IPS-11a (cell line): Measurements from ENCODE around the gene ZDHHC18.
A peak's percentile ranks its signal among the peaks of the same experiment; 100 is the strongest.

Experiments
- H3K4me3 ChIP-seq: one replicate; pipeline ENCODE4 v1.5.1; 2013; ENCODE audit warnings: low read depth, low read length, control low read depth

The ZDHHC18 gene, protein sequence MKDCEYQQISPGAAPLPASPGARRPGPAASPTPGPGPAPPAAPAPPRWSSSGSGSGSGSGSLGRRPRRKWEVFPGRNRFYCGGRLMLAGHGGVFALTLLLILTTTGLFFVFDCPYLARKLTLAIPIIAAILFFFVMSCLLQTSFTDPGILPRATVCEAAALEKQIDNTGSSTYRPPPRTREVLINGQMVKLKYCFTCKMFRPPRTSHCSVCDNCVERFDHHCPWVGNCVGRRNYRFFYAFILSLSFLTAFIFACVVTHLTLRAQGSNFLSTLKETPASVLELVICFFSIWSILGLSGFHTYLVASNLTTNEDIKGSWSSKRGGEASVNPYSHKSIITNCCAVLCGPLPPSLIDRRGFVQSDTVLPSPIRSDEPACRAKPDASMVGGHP

DNA sequence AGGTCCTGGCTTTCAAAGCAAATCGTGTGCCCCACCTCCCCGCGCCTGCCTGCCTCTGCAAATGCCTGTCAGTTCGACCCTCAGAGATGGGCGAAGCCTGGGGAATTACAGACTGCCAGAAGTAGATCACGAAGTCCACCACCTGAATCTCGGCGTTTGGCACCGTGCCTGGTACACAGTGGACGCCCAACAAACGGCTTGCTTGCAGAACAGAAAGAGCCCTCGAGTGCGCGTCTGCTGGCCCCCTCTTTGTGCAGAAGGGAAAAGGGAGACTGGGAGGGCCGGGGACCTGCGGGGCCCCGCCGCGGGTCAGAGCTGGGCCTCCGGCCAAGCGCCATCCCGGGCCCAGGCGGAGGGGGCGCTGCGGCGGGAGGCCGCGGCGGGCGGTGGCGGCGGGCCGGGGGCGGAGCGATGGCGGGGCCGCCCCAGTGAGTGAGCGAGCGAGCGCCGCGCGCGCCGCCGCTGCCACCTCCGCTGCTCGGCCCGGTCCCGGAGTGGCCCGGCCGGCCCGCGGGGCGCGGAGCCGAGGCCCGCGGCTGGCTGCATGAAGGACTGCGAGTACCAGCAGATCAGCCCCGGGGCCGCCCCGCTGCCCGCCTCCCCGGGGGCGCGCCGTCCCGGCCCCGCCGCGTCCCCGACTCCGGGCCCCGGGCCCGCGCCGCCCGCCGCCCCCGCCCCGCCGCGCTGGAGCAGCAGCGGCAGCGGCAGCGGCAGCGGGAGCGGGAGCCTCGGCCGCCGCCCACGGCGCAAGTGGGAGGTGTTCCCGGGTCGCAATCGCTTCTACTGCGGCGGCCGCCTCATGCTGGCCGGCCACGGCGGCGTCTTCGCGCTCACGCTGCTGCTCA is at the start of gene ZDHHC18:
ZDHHC18 (plus strand) TSS at position 428 of the 845 bp plus-strand sequence; CDS start at position 545, 117 bp downstream.
- peak within 1 kb of the TSS; percentile 63 for H3K4me3 ChIP-seq

DNA sequence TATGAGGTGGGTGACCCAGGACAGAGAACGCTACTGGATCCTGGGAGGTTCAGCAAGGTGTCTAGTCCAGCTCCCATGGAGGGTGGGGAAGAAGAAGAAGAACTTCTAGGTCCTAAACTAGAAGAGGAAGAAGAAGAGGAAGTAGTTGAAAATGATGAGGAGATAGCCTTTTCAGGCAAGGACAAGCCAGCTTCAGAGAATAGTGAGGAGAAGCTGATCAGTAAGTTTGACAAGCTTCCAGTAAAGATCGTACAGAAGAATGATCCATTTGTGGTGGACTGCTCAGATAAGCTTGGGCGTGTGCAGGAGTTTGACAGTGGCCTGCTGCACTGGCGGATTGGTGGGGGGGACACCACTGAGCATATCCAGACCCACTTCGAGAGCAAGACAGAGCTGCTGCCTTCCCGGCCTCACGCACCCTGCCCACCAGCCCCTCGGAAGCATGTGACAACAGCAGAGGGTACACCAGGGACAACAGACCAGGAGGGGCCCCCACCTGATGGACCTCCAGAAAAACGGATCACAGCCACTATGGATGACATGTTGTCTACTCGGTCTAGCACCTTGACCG is 47.3 kb upstream of the ZDHHC18 start:
- no peak overlapping the region for H3K4me3 ChIP-seq

DNA sequence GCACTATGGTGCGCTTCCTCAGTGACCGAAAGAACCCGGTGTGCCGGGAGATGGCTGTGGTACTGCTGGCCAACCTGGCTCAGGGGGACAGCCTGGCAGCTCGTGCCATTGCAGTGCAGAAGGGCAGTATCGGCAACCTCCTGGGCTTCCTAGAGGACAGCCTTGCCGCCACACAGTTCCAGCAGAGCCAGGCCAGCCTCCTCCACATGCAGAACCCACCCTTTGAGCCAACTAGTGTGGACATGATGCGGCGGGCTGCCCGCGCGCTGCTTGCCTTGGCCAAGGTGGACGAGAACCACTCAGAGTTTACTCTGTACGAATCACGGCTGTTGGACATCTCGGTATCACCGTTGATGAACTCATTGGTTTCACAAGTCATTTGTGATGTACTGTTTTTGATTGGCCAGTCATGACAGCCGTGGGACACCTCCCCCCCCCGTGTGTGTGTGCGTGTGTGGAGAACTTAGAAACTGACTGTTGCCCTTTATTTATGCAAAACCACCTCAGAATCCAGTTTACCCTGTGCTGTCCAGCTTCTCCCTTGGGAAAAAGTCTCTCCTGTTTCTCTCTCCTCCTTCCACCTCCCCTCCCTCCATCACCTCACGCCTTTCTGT is 46.0 kb upstream of the ZDHHC18 start:
- H3K4me3 ChIP-seq, result no peak overlapping the region

DNA sequence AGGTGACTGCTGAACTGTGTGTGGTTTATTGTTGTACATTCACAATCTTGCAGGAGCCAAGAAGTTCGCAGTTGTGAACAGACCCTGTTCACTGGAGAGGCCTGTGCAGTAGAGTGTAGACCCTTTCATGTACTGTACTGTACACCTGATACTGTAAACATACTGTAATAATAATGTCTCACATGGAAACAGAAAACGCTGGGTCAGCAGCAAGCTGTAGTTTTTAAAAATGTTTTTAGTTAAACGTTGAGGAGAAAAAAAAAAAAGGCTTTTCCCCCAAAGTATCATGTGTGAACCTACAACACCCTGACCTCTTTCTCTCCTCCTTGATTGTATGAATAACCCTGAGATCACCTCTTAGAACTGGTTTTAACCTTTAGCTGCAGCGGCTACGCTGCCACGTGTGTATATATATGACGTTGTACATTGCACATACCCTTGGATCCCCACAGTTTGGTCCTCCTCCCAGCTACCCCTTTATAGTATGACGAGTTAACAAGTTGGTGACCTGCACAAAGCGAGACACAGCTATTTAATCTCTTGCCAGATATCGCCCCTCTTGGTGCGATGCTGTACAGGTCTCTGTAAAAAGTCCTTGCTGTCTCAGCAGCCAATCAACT is 45.2 kb upstream of the ZDHHC18 start:
- H3K4me3 ChIP-seq, result no peak overlapping the region

DNA sequence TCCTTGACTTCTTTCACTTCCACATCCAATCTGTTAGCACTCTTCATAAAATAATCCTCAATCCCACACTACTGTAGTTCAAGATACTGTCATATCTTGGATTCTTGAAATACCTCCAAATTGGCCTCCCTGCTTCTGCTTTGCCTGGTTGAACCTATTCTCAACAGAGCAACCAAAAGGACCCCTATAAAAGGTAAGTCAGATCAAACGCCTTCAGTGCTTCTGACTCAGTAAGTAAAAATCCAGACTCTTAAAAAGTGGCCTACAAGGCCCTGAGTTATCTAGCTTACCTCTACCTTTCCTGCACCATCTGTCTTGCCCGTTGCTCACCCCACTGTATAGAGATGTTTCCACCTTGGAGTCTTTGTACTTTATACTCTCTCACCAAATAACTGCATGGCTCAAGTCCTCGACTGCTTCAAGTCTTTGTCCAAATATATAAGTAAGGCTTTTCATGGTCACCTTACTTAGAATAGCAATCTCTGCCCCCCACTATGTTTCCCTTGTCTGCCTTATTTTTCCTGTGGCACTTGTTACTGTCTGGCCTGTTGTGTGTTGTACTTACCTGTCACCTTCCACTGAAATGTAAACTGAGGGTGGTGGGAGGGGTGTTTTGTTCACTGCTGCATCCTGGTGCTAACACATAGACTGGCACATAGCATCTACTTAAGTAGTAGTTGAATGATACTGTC is 43.8 kb upstream of the ZDHHC18 start:
- no peak overlapping the region for H3K4me3 ChIP-seq

DNA sequence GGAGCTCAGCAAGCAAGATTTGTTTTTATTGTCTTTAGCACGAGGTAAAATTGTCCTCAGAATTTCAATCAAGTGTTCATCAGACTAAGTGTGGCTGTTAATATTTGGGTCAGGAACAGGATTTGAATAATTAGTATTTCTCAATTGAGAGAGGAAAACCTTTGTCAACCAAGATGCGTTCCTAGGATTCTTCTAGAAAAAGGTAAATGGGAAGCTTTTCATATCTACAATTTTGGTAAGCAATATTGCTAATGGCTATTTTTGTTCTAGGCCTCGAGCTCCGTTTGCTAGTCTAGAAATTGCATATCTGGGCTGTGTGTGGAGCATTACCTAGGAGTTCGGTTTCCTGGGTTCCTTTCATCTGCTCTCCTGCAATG is 42.9 kb upstream of the ZDHHC18 start:
- H3K4me3 ChIP-seq, result no peak overlapping the region

DNA sequence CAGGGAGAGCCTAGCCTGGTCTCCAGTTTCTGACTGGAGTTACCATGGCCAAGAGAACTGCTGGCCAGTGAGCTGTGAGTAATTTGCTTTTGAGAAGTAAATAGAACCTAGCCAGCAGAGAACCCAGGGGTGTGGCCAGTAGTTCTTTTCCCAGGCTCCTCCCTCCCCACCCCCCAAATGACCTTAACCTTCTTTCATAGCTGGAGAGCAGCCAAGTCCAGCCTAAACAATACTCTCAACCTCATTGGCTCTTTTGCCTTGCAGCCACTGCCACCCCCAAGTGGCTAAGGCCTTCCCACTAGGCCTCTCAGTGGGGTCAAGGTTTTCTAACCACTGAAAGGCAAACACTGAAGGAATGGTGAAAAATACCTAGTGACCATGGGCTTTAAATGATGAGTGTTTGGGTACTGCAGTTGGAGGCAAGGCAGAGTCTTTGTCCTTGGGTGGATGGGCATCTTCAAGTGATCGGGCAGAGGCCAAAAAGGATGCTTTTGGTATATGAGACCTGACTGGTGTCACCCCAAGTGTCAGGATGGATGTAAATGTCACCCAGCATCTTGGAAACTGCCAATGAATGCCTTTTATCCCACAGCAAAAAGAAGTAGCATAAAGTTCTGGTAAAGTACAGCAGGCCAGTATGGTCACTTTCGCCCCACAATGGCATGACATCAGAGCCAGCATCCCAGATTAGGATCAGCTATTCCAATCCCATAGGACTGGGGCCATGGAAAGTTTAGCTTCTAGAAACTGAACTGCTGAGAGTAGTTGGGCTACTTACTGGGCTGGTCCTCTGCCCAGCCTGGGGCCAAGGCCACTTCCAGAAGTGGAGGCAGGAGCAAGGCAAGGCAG is 42.2 kb upstream of the ZDHHC18 start:
- H3K4me3 ChIP-seq, result no peak overlapping the region

DNA sequence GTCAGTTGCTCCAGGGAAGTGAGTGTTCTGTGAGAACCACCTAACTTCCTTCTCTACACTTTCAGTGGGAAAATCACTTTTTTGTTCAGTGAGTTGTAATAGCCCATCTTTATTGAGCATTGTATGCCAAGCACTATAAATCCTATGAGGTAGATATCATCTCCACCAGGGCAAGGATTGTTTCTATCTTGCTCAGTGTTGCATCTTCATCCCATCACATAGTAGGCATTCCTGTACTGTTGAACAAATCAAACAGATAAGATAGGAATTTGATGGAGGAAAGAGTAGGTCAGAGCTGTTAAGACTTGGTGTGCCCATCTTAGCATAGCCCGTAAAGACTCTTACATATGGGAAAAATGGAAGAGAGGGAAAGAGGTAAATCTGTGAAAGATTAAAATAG is 41.6 kb upstream of the ZDHHC18 start:
- H3K4me3 ChIP-seq, result no peak overlapping the region

DNA sequence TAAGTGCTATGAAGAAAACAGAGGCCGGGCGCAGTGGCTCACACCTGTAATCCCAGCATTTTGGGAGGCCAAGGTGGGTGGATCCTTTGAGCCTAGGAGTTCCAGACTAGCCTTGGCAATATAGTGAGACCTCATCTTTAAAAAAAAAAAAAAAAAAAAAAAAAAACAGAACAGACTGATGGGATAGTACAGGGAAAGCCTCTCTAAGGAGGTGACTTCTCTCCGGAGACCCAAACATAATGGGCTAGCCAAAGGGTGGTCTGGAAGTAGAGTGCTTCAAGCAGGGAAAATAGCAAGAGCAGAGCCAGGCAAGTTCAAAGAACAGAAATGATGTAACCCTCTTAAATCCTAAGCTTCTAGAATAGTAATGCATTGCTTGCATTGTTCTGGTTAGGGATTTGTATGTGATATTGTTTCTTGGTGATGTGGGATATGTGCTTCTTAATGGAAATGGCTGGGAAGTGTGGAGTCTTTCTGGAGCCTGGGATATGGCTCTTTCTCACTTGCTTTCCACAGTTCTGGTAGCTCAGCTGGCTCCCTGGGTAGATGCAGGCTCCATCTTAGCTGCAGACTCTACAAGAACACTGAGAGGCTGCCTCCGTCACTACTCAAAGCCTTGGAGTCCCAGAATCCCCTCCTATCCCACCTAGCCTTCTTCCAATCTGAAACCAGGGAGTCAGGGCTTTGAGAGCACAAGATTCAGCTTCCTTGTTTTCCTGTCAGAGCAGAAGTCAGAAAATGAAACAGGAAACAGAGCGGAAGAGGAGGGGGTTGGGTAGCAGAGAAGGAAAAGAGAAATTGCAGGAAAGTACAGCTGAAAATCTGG is 40.7 kb upstream of the ZDHHC18 start:
- H3K4me3 ChIP-seq, result no peak overlapping the region

DNA sequence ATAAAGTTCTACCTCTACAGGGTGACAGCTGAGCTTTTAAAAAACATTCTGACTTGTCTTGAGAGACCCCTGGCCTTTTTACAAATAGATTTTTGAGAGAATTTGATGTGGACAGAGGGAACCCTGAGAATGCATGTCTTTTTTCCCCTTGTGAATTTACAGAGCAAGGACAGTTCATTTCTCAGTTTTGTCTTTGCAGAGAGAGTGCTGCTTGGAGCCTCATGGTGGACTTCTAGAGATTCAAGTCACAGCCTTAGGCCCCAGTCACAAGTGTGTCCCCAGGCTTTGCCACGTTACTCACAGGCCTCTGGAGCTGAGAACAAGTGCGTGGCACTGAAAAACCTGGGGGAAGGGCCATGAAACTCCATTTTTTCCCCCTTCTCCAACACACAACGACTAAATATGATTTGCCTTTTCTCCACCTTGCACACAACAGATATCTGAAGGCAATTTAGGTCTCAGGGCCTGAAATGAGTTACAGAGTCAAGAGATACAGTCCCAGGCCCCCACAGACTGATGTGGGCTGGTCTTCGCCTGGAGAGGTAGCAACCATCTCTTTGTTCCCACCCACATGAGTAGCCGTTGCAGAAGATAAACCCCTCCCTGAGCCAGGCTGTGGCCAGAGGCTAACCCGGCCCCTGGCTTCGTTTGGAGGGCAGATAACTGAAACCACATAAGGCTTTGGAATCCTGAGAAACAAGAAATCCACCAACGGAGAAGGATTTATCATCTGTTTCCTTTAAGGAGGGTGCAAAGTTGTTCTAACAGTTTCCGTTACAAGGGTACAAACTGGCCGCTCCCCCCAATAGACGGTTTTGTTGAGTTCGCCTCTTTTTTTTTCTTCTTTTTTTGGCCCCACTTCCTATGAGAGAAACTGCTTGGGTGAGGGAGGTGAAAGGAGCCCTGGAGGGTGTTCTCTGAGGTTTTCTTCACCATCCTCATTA is 39.8 kb upstream of the ZDHHC18 start:
- peak overlapping the region; percentile 82 for H3K4me3 ChIP-seq

DNA sequence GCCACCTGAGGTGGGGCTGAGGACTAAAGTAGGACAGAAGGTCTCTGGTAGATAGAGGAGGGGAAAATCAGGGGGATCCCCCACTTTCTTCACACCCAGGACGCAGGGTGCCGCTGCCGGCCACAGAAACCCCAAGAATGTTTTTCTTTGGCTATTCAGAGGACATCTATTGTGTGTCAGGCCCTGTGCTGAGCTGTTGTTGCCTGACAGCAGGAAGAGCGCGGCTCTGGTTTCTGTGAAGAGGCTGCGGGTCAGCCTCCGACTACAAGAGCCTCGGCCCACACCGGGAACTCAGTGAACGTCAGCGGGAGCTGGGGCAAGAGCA is 39.1 kb upstream of the ZDHHC18 start:
- H3K4me3 ChIP-seq, result peak overlapping the region; percentile 82

DNA sequence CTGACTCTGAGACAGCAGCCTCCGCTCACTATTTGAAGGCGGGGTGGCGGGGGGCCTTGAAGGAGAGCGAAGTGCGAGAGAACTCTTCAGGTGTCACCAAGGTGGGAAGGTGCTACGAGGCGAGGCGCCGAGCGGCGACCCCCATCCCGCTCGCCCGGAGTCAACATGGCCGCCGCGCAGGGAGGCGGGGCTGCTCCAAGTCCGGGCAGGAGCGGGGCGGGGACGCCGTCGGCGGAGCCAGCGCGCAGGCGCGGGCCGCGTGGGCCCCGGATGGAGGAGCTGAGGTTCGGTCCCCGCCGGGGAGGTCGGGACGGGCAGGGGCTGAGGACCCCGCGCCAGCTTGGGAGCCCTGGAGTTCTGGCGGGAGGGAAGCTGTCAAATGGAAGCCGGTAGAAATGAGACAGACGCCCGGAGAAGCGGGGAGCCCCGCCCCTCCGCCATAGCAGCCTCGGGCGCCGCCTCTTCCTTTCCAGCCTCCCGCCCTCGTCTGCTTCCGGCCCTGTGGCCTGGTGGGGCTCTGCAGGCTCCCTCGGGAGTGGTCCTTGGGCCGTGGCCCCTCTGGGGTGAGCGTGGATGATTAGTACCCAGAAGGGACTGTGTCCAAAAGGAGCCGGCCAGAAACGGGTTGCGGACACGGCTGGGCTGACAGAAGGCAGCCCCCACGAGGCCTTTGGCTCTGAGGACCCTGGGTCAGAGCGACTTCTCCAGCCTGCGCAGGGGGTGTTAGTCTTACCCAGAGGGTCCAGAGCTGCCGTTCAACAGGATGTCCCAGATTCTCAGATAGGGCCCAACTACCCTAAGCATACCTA is 38.6 kb upstream of the ZDHHC18 start, which contains the start of gene PIGV:
PIGV (plus strand) TSS at position 245 of the 809 bp plus-strand sequence. CDS start 2,866 bp downstream, outside the sequence.
- H3K4me3 ChIP-seq, result peak within 1 kb of the TSS; percentile 82

DNA sequence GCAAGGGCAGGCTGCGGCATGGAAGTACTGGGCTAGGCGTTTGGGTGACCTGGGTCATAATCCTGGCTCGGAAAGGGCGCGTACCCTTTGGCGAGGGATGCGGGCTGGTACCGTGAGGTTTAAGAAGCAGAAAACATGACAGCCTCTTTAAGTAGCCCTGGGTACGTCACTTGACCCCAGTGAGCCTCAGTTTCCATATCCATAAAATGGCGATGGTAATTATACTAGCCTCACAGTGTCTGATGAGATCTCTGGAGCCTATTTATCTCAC is 38.0 kb upstream of the ZDHHC18 start:
- H3K4me3 ChIP-seq, result peak overlapping the region; percentile 82

DNA sequence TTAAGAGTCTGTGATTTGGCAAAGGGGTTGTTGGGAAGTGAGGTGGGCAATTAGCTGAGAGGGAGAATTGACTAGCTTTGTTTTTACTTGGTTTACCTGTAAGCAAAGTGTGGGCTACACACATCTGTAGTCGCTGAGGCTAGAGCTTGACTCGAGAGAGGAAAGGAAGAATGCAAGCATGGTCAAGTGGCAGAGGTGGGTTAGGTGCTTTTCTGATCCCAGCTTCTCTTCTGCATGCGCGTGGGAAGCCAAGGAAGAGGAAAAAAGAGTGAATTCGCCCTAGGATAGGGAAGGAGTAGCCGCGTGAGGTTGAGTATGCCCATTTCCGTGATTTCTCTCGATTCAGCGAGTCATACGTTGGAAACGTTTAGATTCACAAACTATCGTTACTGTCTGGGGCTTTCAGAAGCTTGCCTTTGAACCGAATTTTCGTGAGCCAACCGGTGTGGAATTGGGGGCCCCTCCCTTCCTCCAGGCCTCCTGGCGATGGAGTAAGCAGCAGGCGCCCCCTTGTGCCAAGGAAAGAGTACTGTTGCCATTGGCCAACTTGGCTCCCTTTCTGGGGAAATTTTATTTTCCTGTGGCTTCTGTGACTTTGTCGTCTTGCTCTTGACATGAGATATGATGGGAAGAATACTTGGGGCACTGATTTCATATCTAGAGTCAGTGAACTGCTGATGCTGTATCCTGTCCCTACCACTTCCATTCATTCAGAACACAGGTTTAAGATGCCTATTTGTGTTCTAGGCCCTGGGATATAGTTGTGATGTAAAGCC is 37.5 kb upstream of the ZDHHC18 start:
- peak overlapping the region; percentile 82 for H3K4me3 ChIP-seq

DNA sequence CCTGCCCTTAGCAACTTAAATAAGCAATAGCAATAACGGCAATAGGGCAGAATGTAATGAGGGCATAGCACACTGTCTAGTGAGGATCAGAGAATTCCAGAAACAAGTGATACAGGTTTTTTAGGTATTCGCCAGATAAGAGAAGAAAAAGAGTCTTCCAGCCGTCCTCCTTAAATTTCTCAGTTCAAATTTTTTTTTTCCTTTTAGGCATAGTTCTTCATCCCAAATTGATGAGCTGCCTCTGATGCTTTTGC is 36.9 kb upstream of the ZDHHC18 start:
- H3K4me3 ChIP-seq, result no peak overlapping the region

DNA sequence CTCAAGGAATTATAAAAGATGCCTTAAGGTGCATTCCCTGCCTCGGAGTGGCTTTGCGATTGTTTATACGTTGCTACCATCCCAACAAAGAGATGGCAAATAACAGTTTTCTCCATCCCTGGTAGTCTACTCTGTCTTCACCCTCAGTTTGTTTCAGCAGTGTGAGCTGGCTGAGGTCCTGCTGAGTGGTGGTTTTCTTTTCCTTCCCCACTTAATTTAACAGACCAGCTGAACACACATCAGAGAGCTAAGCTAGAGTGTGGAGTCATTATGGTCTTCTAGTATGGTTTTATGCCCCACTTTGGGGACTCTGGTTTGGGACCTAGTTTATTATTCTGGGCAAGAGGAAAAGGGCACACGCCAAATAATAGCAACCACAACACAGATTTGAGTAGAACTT is 36.6 kb upstream of the ZDHHC18 start:
- H3K4me3 ChIP-seq, result no peak overlapping the region
